Measurements from ENCODE around the gene NIPBL. TPM values are rescaled to one million over a fixed set of nuclear protein-coding genes. Genes with fewer than 3 reads are reported as not detected.

The NIPBL gene
- total and polyA plus RNA-seq, 10 of the 15 experiments (the other 5 are each of a cell fraction or from before 2014, with no cell fraction given) = 10.4 to 50.4 (median 20.2) TPM

- TF ChIP-seq ZNF384 (IDR thresholded peaks at IDR 0.05; ENCODE audit: borderline replicate concordance, low read depth, low read length) = no peak
- TF ChIP-seq RAD51 (IDR thresholded peaks at IDR 0.05) = no peak
- TF ChIP-seq TARDBP (IDR thresholded peaks at IDR 0.05; ENCODE audit: borderline replicate concordance) = no peak
- no peak for TF ChIP-seq E4F1 (IDR thresholded peaks at IDR 0.05; ENCODE audit: borderline replicate concordance, partially characterized antibody)
Observed at GRCh38 chr5:36896476-36896875, 19.9 kb downstream of the NIPBL start (continued).

- Histone ChIP-seq H4K20me1 (ENCODE audit: control insufficient read depth, insufficient read depth) (no peaks in the 10 kb centered on the region), H2AFZ (ENCODE audit: control insufficient read depth, low read depth, low read length) (no peak overlapping the region), H3K27me3 (replicated peaks in 1 of 2; ENCODE audit: control insufficient read depth in 2 of 2, insufficient read depth in 2 of 2, low read length in 1 of 2) (no peaks in the 10 kb centered on the region), H3K27ac (ENCODE audit: control insufficient read depth, insufficient read depth) (no peak overlapping the region), H3K36me3 (ENCODE audit: control insufficient read depth in 2 of 2, insufficient read depth in 2 of 2, low read length in 1 of 2) (no peaks in the 10 kb centered on the region; a peak in 1 of 4 replicates), H3K9ac (ENCODE audit: control insufficient read depth, insufficient read depth, low read length) (no peak overlapping the region), H3K4me1 (ENCODE audit: control insufficient read depth, insufficient read depth, low read length) (no peaks in the 10 kb centered on the region), H3K4me2 (ENCODE audit: control insufficient read depth, insufficient read depth) (no peak overlapping the region), H3K4me3 (no peak overlapping the region), H3K79me2 (ENCODE audit: control insufficient read depth, insufficient read depth, low read length) (peaks cover 89% of the 10 kb centered on the region), H3K9me3 (replicated peaks; ENCODE audit: control insufficient read depth, insufficient read depth, low read length) (peaks cover 12% of the 10 kb centered on the region)
- ATAC-seq = no peak
- RAD21 ChIA-PET (ENCODE audit: unreplicated experiment) = no interaction called here
- no peak for TF ChIP-seq NRF1 (conservative IDR thresholded peaks at IDR 0.05; ENCODE audit: low read depth, low read length)
- no peak for TF ChIP-seq NBN (IDR thresholded peaks at IDR 0.05)
- POLR2A ChIA-PET = no interaction called here
- no TSS peak for BruUV-seq (replicated peaks)
- CTCF ChIA-PET = no interaction called here
- no peak for DNase-seq (ENCODE audit: low read depth, low spot score)
- in situ Hi-C loops (cut with MboI) (no loop called here), intact Hi-C loops (cut with micrococcal nuclease; ENCODE audit: unreplicated experiment) (no loop called here)
- 100% methylated on average over 1 of the region's 1 CpG for WGBS (ENCODE audit: insufficient coverage, insufficient replicate concordance, low lambda C conversion rate, missing lambda C conversion rate)
- SMC1A ChIA-PET (ENCODE audit: uncharacterized antibody, unreplicated experiment) = interaction anchor here (1.4 kb wide), 1 partner anchor 13 kb away, joined by 5 read pairs; no protein-coding TSS in a partner anchor
- no peak for FAIRE-seq
Observed at GRCh38 chr5:36897616-36898015, 21.0 kb downstream of the NIPBL start.
